Osteoblast (primary cell): ENCODE measurements around the gene PPP3CA. TPM values are rescaled to one million over a fixed set of nuclear protein-coding genes. Genes with fewer than 3 reads are reported as not detected.

Experiments used
- DNase-seq: peaks from one replicate; pipeline ENCODE4 v3.0.0; 2011; ENCODE audit warnings: low spot score, mixed read lengths; ENCODE audit not compliant: insufficient read length; ENCODE audit errors: missing footprints
- H2AFZ ChIP-seq: 2 replicates; pipeline ENCODE4 v1.6.0; 2011; ENCODE audit warnings: mild to moderate bottlenecking, low read length
- H3K27ac ChIP-seq: 2 replicates; pipeline ENCODE4 v1.5.1; 2011; ENCODE audit warnings: mild to moderate bottlenecking, low read depth, low read length, moderate library complexity
- H3K27me3 ChIP-seq: 2 replicates; pipeline ENCODE4 v1.6.0; 2012; ENCODE audit warnings: mild to moderate bottlenecking, control low read depth, inconsistent platforms, low read length, moderate library complexity; ENCODE audit not compliant: insufficient read depth
- H3K36me3 ChIP-seq: 2 replicates; pipeline ENCODE4 v1.5.1; 2011; ENCODE audit warnings: mild to moderate bottlenecking, low read length, control low read depth, moderate library complexity; ENCODE audit not compliant: insufficient read depth
- H3K4me1 ChIP-seq: 2 replicates; pipeline ENCODE4 v1.5.1; 2011; ENCODE audit warnings: mild to moderate bottlenecking, low read length, control low read depth, moderate library complexity; ENCODE audit not compliant: insufficient read depth
- H3K4me2 ChIP-seq: 2 replicates; pipeline ENCODE4 v1.6.0; 2011; ENCODE audit warnings: mild to moderate bottlenecking, low read length; ENCODE audit not compliant: insufficient read depth
- H3K4me3 ChIP-seq: fragments of 200-600 bp; sonication (generic); 3 replicates; pipeline ENCODE4 v1.5.1; 2012; ENCODE audit warnings: mild to moderate bottlenecking, low read length, inconsistent platforms; ENCODE audit not compliant: insufficient read depth
- H3K79me2 ChIP-seq: 2 replicates; pipeline ENCODE4 v1.6.0; 2012; ENCODE audit warnings: mild to moderate bottlenecking, low read length, control low read depth, inconsistent platforms; ENCODE audit not compliant: insufficient read depth
- H3K9me3 ChIP-seq: 2 replicates; pipeline ENCODE4 v1.5.1; 2011; ENCODE audit warnings: low read depth, low read length, control low read depth
- H4K20me1 ChIP-seq: 2 replicates; pipeline ENCODE4 v1.6.0; 2012; ENCODE audit warnings: mild to moderate bottlenecking, low read length, control low read depth; ENCODE audit not compliant: insufficient read depth
- CTCF ChIP-seq: IDR thresholded peaks from 2 replicates; pipeline ENCODE4 v1.5.1; 2011; ENCODE audit warnings: mild to moderate bottlenecking, low read depth, low read length, moderate library complexity; ENCODE audit errors: extremely low read depth
- total RNA-seq: library from RNA; depleted of rRNA; stranded (reverse); fragments of >200 nt; gene quantifications from 2 replicates; pipeline ENCODE4 v1.2.3, GENCODE V29; 2012

PPP3CA gene
- total RNA-seq, 1 donor: 80.0 TPM

- Histone ChIP-seq H3K79me2 (no peaks in the 10 kb centered on the region), H3K4me3 (no peak overlapping the region), H3K4me2 (no peak overlapping the region), H3K4me1 (peaks cover 23% of the 10 kb centered on the region), H3K9me3 (no peaks in the 10 kb centered on the region), H4K20me1 (no peaks in the 10 kb centered on the region), H3K36me3 (no peaks in the 10 kb centered on the region), H3K27ac (peak overlapping the region; percentile 91), H2AFZ (peak overlapping the region; percentile 75), H3K27me3 (no peaks in the 10 kb centered on the region)
- DNase-seq: no peak
- no peak for TF ChIP-seq CTCF
Measured at GRCh38 chr4:101366331-101366730, 19.0 kb upstream of the PPP3CA start.

- DNase-seq: no peak
- Histone ChIP-seq H3K4me1 (peaks cover 31% of the 10 kb centered on the region), H3K79me2 (no peaks in the 10 kb centered on the region), H3K27ac (peak overlapping the region; percentile 89), H3K4me2 (peak overlapping the region; percentile 6), H4K20me1 (no peaks in the 10 kb centered on the region), H3K4me3 (no peak overlapping the region), H2AFZ (peak overlapping the region; percentile 48), H3K9me3 (no peaks in the 10 kb centered on the region), H3K27me3 (no peaks in the 10 kb centered on the region), H3K36me3 (no peaks in the 10 kb centered on the region)
- TF ChIP-seq CTCF: no peak
Measured at GRCh38 chr4:101357751-101358150, 10.4 kb upstream of the PPP3CA start.

GRCh38 chr4:101356928-101357327, 9.6 kb upstream of the PPP3CA start:
- no peaks in the 10 kb centered on the region for H4K20me1 ChIP-seq
- no peaks in the 10 kb centered on the region for H3K79me2 ChIP-seq
- no peaks in the 10 kb centered on the region for H3K36me3 ChIP-seq
- H2AFZ ChIP-seq: no peak overlapping the region
- peaks cover 31% of the 10 kb centered on the region for H3K4me1 ChIP-seq
- no peak for TF ChIP-seq CTCF
- peak; percentile 60 for DNase-seq
- no peaks in the 10 kb centered on the region for H3K9me3 ChIP-seq
- H3K4me2 ChIP-seq: peak overlapping the region; percentile 73
- no peaks in the 10 kb centered on the region for H3K27me3 ChIP-seq
- H3K4me3 ChIP-seq: no peak overlapping the region
- peak overlapping the region; percentile 89 for H3K27ac ChIP-seq

DNA sequence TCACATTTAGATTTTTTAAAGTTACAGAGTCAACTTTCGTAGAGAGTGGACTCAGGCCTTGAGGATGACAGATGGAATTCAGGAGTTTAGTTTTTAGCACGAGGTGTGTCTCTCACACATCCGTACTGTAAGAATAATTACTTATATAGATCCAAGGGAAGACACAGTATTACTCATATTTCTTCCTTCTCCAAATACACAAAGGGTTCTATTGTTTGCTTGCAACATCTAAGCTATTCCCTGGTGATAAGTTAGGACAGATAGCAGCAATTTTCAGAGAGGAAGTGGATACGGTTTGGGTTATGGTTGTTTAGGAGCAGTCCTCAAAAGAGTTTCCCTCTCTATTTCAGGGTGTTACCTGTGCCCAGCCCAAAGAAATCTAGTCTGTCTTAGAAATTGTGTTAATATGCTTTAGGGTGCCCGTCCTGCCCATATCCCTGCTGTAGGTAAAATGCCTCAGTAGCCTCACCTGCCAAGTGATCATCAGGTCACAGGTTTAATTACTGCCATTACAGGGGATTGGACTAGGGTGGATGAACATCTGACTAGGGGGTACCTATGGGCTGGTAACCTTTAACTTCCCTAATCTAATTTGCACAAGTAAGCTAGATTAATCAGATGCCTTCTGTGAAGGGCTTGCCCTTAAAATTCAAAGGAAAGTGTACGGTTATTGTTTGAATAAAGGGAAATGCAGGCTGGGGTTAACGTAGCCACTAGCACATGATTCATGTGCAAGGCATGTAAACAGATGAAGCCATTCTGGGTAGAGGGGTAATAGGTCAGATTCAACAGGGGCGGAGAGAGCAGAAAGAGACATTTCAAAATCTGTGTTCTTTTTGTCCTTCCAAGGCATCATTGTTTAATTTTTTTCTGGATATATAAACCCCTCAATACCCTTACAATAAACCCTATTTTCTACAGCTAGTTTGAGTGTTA, 8.7 kb upstream of the PPP3CA start:
- H3K4me2 ChIP-seq: peak overlapping the region; percentile 73
- peak overlapping the region; percentile 89 for H3K27ac ChIP-seq
- H3K4me3 ChIP-seq: peak overlapping the region; percentile 34
- no peaks in the 10 kb centered on the region for H4K20me1 ChIP-seq
- H3K36me3 ChIP-seq: no peaks in the 10 kb centered on the region
- peak overlapping the region; percentile 5 for H2AFZ ChIP-seq
- no peaks in the 10 kb centered on the region for H3K27me3 ChIP-seq
- no peaks in the 10 kb centered on the region for H3K9me3 ChIP-seq
- TF ChIP-seq CTCF: no peak
- H3K4me1 ChIP-seq: peaks cover 31% of the 10 kb centered on the region
- peak; percentile 61 for DNase-seq
- no peaks in the 10 kb centered on the region for H3K79me2 ChIP-seq
